ENCODE data around the gene MCFD2. TPM values are rescaled to one million over a fixed set of nuclear protein-coding genes. Genes with fewer than 3 reads are reported as not detected.
A peak's percentile ranks its signal among the peaks of the same experiment; 100 is the strongest.

MCFD2 gene
- total RNA-seq, 1 experiment from 2014 or later: 193 TPM

DNA sequence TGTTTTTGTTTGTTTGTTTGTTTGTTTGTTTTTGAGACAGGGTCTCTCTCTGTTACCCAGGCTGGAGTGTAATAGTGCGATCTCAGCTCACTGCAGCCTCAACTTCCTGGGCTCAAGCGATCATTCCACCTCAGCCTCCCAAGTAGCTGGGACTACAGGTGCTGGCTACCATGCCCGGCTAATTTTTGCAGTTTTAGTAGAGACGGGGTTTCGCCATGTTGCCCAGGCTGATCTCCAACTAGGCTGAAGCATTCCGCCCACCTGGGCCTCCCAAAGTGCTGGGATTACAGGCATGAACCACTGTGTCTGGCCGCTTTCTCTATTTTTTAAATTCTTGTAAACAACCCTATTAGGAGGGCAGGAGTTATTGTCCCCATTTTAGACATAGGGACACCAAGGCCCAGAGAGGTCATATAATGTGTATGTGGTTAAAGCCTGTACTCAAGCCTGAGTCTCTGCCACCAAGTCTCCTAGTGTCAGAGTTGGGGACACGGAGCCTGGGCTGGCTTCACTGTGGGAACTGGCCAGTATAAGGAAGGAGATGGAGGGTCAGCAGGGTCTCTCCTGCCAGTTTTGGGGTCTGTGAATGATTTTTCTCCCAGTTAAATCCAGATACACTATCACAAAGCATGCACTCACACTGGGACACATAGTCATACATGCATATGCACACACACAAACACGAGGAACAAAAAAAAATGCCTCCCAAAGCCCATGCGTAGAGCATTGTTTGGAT is 27.5 kb upstream of the MCFD2 start:
- in situ Hi-C loops (cut with HindIII; ENCODE audit: low pct_unique_long_range_greater_than_20kb, low sequenced_read_pairs): no loop called here
- DNase-seq (ENCODE audit: low read depth, low spot score): no peak

DNA sequence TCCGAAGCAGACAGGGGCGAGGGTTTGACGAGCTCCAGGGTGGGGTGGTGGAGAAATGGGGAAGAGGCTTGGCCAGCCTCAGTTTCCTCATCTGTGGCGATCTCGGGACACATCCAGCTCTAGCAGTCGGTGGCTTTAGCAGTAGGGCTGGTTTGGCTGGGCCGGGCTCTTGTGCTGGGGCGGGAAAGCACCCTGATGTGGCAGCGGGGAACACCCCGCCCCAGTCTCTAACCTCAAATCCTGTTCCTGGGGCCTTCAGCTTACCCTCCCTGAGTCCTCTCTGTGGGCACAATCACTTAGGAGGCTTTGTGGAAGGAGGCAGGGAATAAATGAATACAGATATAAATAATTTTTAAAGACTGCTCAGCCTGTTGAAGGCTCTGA is 26.5 kb upstream of the MCFD2 start:
- no peak for DNase-seq (ENCODE audit: low read depth, low spot score)
- in situ Hi-C loops (cut with HindIII; ENCODE audit: low pct_unique_long_range_greater_than_20kb, low sequenced_read_pairs): no loop called here

DNA sequence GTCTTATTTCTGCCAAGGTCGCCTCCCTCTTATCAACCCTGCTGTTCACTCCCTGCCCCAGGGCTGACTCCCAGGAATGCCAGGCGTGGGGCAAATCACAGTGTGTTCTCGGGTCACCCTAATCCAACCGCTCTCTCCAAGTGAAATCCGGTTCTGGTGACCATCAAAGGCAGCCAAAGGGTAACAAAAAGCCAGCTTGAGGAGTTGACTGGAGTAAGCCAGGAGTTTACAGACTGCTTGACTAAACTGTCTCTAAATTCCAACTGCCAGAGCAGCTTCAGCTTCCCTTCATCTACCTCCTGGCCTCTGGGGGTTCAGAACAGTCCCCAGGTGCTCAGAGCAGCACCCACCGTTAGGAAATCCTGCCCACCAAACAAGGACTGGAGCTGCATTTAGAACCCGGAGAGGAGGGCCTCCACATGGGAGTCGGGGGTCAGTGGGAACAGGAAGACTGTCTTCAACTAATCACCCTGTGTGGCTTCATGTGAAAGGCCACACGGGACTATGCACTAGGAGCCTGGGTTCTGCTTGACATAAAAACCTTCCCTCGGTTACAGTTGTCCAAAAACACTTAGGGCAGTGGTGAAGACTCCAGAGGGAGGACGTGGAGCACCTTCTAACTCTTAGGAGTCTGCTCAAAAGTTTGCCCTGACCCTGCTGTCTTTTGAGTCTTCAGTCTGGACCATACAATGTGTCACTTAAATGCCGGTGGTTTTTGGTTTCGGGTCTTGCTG is 24.2 kb upstream of the MCFD2 start:
- in situ Hi-C loops (cut with HindIII; ENCODE audit: low pct_unique_long_range_greater_than_20kb, low sequenced_read_pairs): no loop called here
- no peak for DNase-seq (ENCODE audit: low read depth, low spot score)

DNA sequence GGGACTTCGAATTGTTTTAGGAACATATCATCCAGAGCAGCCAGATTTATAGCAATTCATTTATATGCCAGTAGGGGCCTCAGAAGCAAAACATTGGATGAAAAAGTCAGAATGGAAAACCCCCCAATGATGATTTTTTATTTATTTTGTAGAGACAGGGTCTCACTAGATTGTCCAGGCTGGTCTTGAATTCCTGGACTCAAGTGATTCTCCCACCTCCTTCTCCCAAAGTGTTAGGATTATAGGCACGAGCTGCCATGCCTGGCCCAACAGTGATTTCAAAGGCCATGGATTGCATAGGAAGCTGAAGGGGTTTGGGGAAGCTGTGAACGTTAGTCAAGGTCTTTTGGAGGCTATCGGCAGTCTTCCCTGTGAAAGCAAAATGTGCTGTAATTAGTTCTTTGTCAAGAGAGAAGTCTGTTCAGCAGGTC is 21.9 kb upstream of the MCFD2 start:
- DNase-seq (ENCODE audit: low read depth, low spot score): peak; percentile 40
- in situ Hi-C loops (cut with HindIII; ENCODE audit: low pct_unique_long_range_greater_than_20kb, low sequenced_read_pairs): no loop called here

DNA sequence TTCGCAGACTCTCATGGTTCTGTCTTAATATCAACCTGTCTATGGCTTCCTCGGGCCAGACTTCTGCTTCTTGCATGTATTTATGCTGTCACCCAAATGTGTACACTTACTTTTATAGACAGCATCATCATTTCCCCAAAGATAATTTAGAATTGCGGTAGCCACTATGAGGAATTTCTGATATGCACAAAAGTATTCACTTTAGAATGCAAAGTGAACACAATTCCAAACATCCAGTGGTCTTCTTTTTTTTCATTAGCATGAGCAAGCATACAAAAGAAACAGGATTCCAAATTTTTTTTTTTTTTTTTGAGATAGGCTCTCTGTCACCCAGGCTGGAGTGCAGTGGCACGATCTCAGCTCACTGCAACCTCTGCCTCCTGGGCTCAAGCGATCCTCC is 21.0 kb upstream of the MCFD2 start:
- DNase-seq (ENCODE audit: low read depth, low spot score): no peak
- in situ Hi-C loops (cut with HindIII; ENCODE audit: low pct_unique_long_range_greater_than_20kb, low sequenced_read_pairs): no loop called here

DNA sequence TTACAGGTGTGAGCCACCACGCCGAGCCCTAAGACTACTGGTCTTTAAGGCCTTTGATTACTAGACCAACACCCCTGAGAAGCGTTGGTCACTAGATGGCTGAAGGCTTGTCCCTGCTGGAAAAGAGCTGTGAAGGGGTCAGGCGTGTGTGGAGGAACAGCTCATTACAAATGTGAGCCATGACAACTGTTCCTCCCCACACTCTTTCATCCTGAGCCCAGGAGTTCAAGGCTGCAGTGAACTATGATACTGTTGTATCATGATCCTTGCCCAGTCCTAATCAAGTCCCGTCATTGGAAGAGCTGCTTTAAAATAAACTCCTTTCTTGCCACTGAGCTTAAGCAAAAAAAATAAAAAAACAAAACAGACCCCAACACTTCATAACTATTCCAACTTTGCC is 19.5 kb upstream of the MCFD2 start:
- in situ Hi-C loops (cut with HindIII; ENCODE audit: low pct_unique_long_range_greater_than_20kb, low sequenced_read_pairs): no loop called here
- no peak for DNase-seq (ENCODE audit: low read depth, low spot score)

DNA sequence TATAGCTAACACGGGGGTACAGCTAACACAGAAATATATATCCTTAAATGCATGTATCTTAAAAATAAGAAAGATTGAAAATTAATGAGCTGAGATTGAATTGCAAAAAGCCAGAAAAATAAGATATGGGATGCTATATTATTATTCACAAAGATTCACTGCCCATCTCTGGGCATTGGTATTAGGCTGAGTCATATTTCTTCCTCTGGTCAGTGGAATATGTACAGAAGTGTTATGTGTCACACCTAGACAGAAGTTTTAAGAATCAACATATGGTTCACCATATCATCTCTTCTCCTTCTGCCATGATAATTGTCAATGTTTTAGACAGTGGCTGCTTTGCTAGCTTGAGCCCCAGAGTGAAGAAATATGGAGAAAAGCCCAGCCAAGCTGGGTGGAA is 14.0 kb upstream of the MCFD2 start:
- no peak for DNase-seq (ENCODE audit: low read depth, low spot score)
- in situ Hi-C loops (cut with HindIII; ENCODE audit: low pct_unique_long_range_greater_than_20kb, low sequenced_read_pairs): no loop called here

DNA sequence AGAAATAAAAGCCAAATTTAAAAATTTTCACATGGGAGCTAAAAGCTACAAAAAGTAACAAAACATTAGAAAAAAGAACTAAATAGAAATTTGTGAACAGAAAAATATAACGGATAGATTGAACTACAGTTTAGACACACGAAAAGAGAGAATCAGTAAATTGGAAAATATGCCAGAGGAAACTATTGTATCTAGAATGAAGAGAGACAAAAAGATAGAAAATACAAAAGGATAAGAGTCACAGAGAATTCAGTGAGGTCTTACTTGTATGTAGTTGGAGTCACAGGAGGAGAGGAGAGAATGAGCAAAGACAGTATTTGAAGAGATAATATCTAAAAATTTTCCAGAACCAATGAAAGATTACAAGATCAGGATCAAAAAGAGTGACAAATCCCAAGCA is 11.3 kb upstream of the MCFD2 start:
- in situ Hi-C loops (cut with HindIII; ENCODE audit: low pct_unique_long_range_greater_than_20kb, low sequenced_read_pairs): no loop called here
- DNase-seq (ENCODE audit: low read depth, low spot score): no peak

DNA sequence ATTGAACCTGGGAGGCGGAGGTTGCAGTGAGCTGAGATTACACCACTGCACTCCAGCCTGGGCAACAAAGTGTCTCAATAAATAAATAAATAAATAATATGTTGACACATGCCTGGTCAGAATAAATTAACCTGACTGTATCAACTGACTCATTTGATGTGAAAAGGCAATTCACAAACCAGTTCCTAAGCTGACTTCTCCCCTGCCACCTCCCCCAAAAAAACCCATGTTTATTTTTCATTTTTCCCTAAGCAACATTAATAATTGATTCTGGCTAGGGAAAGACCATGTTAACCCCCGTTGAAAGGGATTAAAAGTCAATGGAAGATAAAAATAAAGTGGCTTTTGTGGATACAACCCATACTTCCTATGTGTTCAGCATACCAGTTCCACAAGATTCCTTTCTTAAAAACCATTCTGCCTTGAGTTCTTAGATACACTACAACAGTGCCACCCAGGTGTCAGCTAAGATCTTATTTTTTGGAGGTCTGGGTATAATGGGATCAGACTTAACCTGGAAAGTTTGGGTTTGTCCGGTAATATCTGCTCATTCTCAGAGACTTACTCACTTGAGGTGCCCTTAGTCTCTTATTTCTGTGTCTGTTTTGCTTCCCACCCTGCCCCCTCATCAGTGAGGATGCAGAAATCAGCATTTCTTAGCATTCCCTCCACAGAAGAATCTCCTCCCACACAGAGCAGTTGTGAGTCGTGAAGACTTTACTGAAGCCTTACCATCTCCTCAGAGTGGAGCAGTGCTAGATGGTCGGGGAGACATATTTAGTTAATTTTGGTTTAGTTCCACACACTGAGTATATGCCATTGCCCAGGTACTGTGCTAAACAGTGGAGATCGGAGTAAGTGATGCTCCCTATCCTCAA is 10.1 kb upstream of the MCFD2 start:
- DNase-seq (ENCODE audit: low read depth, low spot score): no peak
- in situ Hi-C loops (cut with HindIII; ENCODE audit: low pct_unique_long_range_greater_than_20kb, low sequenced_read_pairs): no loop called here

DNA sequence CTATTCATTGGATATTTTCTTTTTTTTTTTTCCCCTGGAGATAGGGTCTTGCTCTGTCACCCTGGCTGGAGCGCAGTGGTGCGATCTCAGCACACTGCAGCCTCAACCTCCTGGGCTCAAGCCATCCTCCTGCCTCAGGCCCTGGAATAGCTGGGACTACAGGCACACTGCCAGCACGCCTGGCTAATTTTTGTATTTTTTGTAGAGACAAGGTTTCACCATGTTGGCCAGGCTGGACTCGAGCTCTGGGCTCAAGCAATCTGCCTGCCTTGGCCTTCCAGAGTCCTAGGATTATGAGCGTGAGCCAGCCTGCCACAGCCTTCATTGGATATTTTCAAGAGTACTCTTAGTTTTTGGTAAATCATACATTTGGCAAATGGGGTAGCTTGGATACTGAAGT is 9.0 kb upstream of the MCFD2 start:
- in situ Hi-C loops (cut with HindIII; ENCODE audit: low pct_unique_long_range_greater_than_20kb, low sequenced_read_pairs): no loop called here
- no peak for DNase-seq (ENCODE audit: low read depth, low spot score)

DNA sequence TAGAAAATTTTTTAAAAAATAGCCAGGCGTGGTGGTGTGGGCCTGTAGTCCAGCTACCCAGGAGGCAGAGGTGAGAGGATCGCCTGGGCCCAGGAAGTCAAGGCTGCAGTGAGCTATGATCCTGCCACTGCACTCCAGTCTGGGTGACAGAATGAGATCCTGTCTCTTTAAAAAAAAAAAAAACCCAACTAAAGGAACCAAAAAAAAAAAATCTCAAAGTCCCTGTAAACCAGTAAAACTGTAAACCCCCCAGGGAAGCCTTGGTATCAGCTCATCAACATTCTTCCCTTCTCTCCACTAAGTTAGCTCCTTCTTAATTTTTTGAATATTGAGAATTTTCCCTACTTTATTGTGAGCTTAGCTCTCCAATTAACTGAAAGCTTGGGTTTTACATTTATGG is 8.4 kb upstream of the MCFD2 start:
- in situ Hi-C loops (cut with HindIII; ENCODE audit: low pct_unique_long_range_greater_than_20kb, low sequenced_read_pairs): no loop called here
- DNase-seq (ENCODE audit: low read depth, low spot score): no peak

DNA sequence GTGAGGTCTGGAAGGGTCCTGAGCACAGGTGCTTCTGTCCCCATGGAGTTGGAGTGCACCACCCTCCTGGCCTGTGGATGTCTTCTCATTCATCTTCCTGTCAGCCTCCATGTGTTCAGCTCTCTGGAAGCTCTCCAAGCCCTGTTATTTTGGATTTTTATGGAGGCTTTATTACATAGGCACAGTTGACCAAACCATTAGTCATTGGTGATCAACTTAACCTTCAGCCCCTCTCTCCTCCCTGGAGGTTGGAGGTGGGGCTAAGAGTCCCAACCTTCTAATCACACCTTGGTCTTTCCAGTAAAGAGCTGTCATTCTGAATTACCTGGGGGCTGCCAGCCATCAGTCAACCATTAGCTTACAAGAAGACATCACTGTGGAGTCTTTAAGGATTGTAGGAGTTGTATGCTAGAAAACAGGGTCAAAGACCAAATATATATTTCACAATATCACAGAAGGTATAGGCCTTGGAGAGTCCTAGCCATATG is 7.5 kb upstream of the MCFD2 start:
- in situ Hi-C loops (cut with HindIII; ENCODE audit: low pct_unique_long_range_greater_than_20kb, low sequenced_read_pairs): no loop called here
- DNase-seq (ENCODE audit: low read depth, low spot score): no peak

DNA sequence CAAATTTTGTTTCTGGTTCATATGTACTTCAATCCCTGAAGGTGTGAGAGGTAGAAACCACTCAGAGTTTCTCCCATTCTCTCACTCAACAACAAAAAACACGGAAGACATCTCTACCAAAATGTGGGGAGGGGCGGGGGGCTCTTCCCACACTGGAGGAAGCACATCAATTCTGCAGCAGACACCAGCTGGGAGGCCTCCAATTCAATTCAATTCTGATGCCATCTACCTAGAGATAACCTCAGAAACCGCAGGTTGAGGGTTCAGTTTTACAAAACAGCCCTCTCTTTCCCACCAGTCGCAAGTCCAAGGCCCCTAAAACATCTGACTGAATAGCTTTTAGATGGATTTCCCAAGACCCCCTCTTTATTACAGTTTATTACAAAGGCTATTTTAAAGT is 7.0 kb upstream of the MCFD2 start:
- in situ Hi-C loops (cut with HindIII; ENCODE audit: low pct_unique_long_range_greater_than_20kb, low sequenced_read_pairs): no loop called here
- no peak for DNase-seq (ENCODE audit: low read depth, low spot score)

DNA sequence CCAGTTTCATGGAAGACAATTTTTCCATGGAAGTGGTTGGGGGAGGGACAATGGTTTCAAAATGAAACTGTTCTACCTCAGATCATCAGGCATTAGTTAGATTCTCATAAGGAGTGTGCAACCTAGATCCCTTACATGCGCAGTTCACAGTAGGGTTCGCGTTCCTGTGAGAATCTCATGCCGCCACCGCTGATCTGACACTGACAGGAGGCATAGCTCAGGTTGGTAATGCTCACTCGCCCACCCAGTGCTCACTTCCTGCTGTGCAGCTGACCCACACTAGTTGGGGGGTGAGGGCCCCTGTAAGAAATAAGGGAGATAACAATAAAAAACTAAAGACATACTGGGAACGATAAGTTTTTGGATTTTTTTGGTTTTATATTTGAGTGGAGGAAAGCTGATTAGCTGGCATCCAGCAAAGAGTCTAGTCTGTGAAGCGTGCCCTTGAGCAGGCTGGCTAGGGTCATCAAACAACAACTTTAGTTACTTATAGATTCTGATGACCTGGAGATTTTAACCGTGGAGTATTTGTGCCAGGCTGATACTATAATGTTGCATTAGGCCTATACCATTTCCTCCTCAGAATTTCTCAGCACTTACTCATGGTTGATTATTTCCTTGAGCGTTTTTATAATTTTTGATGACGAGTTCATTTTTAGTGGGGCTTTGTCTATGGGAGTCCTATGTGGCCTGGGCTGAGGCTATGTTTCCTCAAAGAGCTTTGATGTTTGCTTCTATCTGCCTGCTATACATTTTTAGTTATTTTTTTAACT is 6.3 kb upstream of the MCFD2 start:
- in situ Hi-C loops (cut with HindIII; ENCODE audit: low pct_unique_long_range_greater_than_20kb, low sequenced_read_pairs): no loop called here
- no peak for DNase-seq (ENCODE audit: low read depth, low spot score)

DNA sequence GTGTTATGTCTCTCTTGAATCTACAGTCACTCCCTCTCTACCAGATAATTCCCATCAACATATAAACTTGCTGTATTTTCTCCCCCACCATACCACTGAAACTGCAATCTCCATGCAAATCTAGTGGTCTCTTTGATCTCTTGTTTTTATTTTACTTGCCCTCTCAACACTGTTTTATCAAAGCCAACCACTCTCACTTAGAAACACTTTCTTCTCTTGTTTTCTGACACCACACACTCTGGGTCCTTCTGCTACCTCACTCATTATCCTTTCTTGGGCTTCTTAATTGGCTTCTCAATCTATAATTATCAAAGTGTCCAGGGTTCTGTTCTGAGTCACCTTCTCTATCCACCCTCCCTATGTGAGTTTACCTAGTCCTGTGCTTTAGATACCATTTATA is 2.0 kb upstream of the MCFD2 start:
- no peak for DNase-seq (ENCODE audit: low read depth, low spot score)
- in situ Hi-C loops (cut with HindIII; ENCODE audit: low pct_unique_long_range_greater_than_20kb, low sequenced_read_pairs): no loop called here

DNA sequence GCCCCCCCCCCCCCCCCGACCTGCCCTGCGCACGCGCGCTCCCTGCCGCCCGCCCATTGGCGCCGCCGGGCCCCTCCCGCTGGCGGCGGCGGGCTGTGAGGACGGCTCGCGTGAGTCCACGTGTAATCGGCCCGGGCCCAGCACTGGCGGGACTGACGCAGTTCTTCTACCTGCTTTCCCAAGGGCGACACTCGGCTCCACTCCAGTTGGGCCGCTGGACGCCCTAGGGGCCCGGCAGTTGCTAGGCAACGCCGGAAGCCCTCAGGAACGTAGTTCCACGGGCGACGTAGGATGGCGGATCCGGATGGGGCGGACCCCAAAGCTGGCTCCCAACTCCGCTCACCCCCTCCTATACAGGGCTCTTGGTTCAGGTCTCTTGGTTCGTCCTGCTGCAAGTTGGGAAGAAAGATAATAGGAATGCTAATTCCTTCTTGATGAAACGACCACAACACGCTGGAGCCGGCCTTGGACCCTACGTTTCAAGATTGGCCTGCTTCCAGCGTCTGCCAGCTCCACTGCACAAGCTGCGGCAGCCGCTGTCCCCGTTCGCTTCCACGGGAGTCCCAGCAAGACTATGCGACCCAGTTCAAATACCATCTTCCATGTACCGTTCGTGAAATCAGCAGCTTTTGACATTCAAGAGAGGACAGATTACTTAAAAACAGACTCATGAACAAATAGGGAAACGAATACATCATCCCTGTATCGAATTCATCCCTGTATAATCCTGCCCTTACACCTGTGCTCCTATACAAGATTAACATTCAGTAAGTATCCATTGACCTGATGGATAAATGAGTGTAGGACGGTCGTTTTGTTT is 415 bp upstream of the MCFD2 start:
- peak; percentile 90 for DNase-seq (ENCODE audit: low read depth, low spot score)
- in situ Hi-C loops (cut with HindIII; ENCODE audit: low pct_unique_long_range_greater_than_20kb, low sequenced_read_pairs): no loop called here

Data from SK-MEL-5 (cell line).